Esophagus muscularis mucosa (tissue), 4 donors: Measurements from ENCODE around the gene RHOBTB1. TPM values are rescaled to one million over a fixed set of nuclear protein-coding genes. Genes with fewer than 3 reads are reported as not detected.

ENCODE experiments used
- DNase-seq: peaks from one replicate; pipeline ENCODE4 v3.0.0-alpha.2; 2017; ENCODE audit errors: extremely low spot score
- H3K27ac ChIP-seq, 4 donors: fragments of 200-600 bp; sonication (generic); replicated peaks in 1 of 4; 1 replicate in 3 of 4; 2 replicates in 1 of 4; pipeline ENCODE4 v1.5.1; 2016 to 2019; ENCODE audit warnings: mild to moderate bottlenecking in 1 of 4
- H3K27me3 ChIP-seq, 4 donors: fragments of 200-600 bp; sonication (generic); one replicate each; pipeline versions ENCODE4 v1.5.1 to v1.6.0; 2016 to 2019
- H3K36me3 ChIP-seq, 4 donors: fragments of 200-600 bp; sonication (generic); one replicate each; pipeline ENCODE4 v1.5.1; 2016 to 2019
- H3K4me1 ChIP-seq, 4 donors: fragments of 200-600 bp; sonication (generic); one replicate each; pipeline ENCODE4 v1.5.1; 2016 to 2019
- H3K4me3 ChIP-seq, 4 donors: fragments of 200-600 bp; sonication (generic); 1 replicate in 2 of 4; 2 replicates in 2 of 4; pipeline ENCODE4 v1.5.1; 2016 to 2019; ENCODE audit warnings: mild to moderate bottlenecking in 4 of 4, moderate library complexity in 1 of 4
- H3K9me3 ChIP-seq, 4 donors: fragments of 200-600 bp; sonication (generic); 1 replicate in 3 of 4; 2 replicates in 1 of 4; pipeline ENCODE4 v1.5.1; 2016 to 2019
- CTCF ChIP-seq, 3 experiments: fragments of 200-600 bp in 2 of 3; fragments of 450-650 bp in 1 of 3; sonication (generic) in 2 of 3; IDR thresholded peaks; one replicate each; pipeline ENCODE4 v1.5.1; 2017 to 2019; ENCODE audit warnings: antibody characterized with exemption in 3 of 3, mild to moderate bottlenecking in 2 of 3, moderate library complexity in 1 of 3
- EP300 ChIP-seq: sonication (generic); formaldehyde crosslinking; IDR thresholded peaks from one replicate; pipeline ENCODE4 v1.6.1; 2017; ENCODE audit warnings: antibody characterized with exemption
- POLR2A ChIP-seq: fragments of 450-650 bp; IDR thresholded peaks from one replicate; pipeline ENCODE4 v1.6.1; 2017; ENCODE audit warnings: antibody characterized with exemption, moderate library complexity, mild to moderate bottlenecking, low read depth
- POLR2AphosphoS5 ChIP-seq, 2 donors: sonication (generic); formaldehyde crosslinking; IDR thresholded peaks; one replicate each; pipeline ENCODE4 v1.6.1; 2017; ENCODE audit warnings: antibody characterized with exemption in 2 of 2
- WGBS: methylation state at CpG from one replicate; pipeline ENCODE4 v1.1.5; 2018; 5-methylcytosine and 5-hydroxymethylcytosine counted together
- intact Hi-C: fragments of 100-400 bp; cut with DNase I; formaldehyde crosslinking; loops from one replicate; pipeline ENCODE4 v1.15.1; 2023
- total RNA-seq, 4 donors: library from RNA; depleted of rRNA; stranded (reverse); fragments of >200 nt; gene quantifications; one replicate each; pipeline versions ENCODE4 v1.1.0 to v1.2.1, GENCODE V29; 2016

Gene RHOBTB1
- total RNA-seq, 4 donors from 2014 or later = 16.7 to 39.2 (median 20.1) TPM

- Histone ChIP-seq H3K27me3 (no peaks in the 10 kb centered on the region), H3K9me3 (no peaks in the 10 kb centered on the region), H3K4me3 (no peak overlapping the region), H3K36me3 (no peaks in the 10 kb centered on the region), H3K27ac (no peak overlapping the region), H3K4me1 (peaks cover 42 to 57% (median 49%) of the 10 kb centered on the region in 4 donors)
- 97% methylated on average over 3 of the region's 3 CpGs for WGBS
- intact Hi-C loops = no loop called here
- DNase-seq = no peak
- no peak for TF ChIP-seq POLR2A
- no peak for TF ChIP-seq POLR2AphosphoS5 (IDR thresholded peaks at IDR 0.05)
- no peak for TF ChIP-seq EP300
- no peak for TF ChIP-seq CTCF (IDR thresholded peaks at IDR 0.05)
Measured at GRCh38 chr10:60903096-60903495, 40.9 kb downstream of the RHOBTB1 start.

- H3K27ac ChIP-seq = no peak overlapping the region
- no peak for DNase-seq
- intact Hi-C loops = no loop called here
- no peak for TF ChIP-seq EP300
- 88% methylated on average over 6 of the region's 6 CpGs for WGBS
- H3K4me1 ChIP-seq = peaks cover 33 to 51% (median 41%) of the 10 kb centered on the region in 4 donors
- no peaks in the 10 kb centered on the region for H3K36me3 ChIP-seq
- H3K4me3 ChIP-seq = no peak overlapping the region
- H3K9me3 ChIP-seq = no peaks in the 10 kb centered on the region
- H3K27me3 ChIP-seq = no peaks in the 10 kb centered on the region
Measured at GRCh38 chr10:60901561-60902235, 42.3 kb downstream of the RHOBTB1 start.

- H3K36me3 ChIP-seq = no peaks in the 10 kb centered on the region
- no peaks in the 10 kb centered on the region for H3K27me3 ChIP-seq
- no peaks in the 10 kb centered on the region for H3K9me3 ChIP-seq
- H3K4me1 ChIP-seq = peaks cover 32 to 52% (median 43%) of the 10 kb centered on the region in 4 donors
- TF ChIP-seq CTCF (IDR thresholded peaks at IDR 0.05) (no peak), POLR2A (no peak), EP300 (no peak), POLR2AphosphoS5 (IDR thresholded peaks at IDR 0.05) (no peak)
- 81% methylated on average over 7 of the region's 7 CpGs for WGBS
- H3K4me3 ChIP-seq = no peak overlapping the region
- intact Hi-C loops = no loop called here
- H3K27ac ChIP-seq = no peak overlapping the region
- no peak for DNase-seq
Measured at GRCh38 chr10:60899266-60899665, 44.7 kb downstream of the RHOBTB1 start.

- WGBS = 40% methylated on average over 5 of the region's 5 CpGs
- no peaks in the 10 kb centered on the region for H3K9me3 ChIP-seq
- no peak overlapping the region for H3K4me3 ChIP-seq
- no peak overlapping the region for H3K27ac ChIP-seq
- H3K27me3 ChIP-seq = no peaks in the 10 kb centered on the region
- H3K36me3 ChIP-seq = no peaks in the 10 kb centered on the region
- intact Hi-C loops = no loop called here
- TF ChIP-seq POLR2A (no peak), CTCF (IDR thresholded peaks at IDR 0.05) (no peak)
- DNase-seq = no peak
- H3K4me1 ChIP-seq = peaks cover 32 to 61% (median 51%) of the 10 kb centered on the region in 4 donors
Measured at GRCh38 chr10:60898321-60898720, 45.7 kb downstream of the RHOBTB1 start.

GRCh38 chr10:60896810-60897209 is 47.2 kb downstream of the RHOBTB1 start:
- no peaks in the 10 kb centered on the region for H3K9me3 ChIP-seq
- no peaks in the 10 kb centered on the region for H3K36me3 ChIP-seq
- no peak for TF ChIP-seq CTCF (IDR thresholded peaks at IDR 0.05)
- no peak for TF ChIP-seq POLR2A
- TF ChIP-seq POLR2AphosphoS5 (IDR thresholded peaks at IDR 0.05) = no peak
- no peak for TF ChIP-seq EP300
- intact Hi-C loops = no loop called here
- no peaks in the 10 kb centered on the region for H3K27me3 ChIP-seq
- H3K4me3 ChIP-seq = no peak overlapping the region
- peaks cover 27 to 60% (median 47%) of the 10 kb centered on the region in 4 donors for H3K4me1 ChIP-seq
- WGBS = 74% methylated on average over 2 of the region's 2 CpGs
- H3K27ac ChIP-seq = peak overlapping the region in 2 of 4 donors; percentile 62 to 68
- no peak for DNase-seq
